Measurements from ENCODE around the gene DEFB113. TPM values are rescaled to one million over a fixed set of nuclear protein-coding genes. Genes with fewer than 3 reads are reported as not detected.
"Not testable (repeated sequence)": the region's sequence is repeated elsewhere in the genome, so short reads cannot be mapped to it uniquely, and the experiment has no call there.

The DEFB113 gene
- total RNA-seq, 4 donors from 2014 or later, result not detected

DNA sequence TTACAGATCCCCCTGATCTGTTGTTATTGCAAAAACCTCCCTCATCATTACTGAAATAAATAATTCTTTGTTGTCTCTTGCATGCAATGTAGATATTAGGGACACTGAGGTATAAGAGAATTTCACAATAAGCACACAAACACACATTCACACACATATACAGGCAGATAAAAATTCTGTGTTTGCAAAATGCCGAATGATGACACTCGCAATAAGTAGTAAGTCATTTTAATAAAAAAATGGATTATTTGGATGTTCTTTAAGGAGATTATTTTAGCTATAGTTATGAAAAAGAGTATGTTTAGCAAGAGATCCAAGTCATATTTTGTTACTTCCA lies 19.0 kb downstream of the DEFB113 start:
- H3K4me3 ChIP-seq, result no peak overlapping the region
- no peak for TF ChIP-seq POLR2A (IDR thresholded peaks at IDR 0.05)
- TF ChIP-seq, protein P1, sequence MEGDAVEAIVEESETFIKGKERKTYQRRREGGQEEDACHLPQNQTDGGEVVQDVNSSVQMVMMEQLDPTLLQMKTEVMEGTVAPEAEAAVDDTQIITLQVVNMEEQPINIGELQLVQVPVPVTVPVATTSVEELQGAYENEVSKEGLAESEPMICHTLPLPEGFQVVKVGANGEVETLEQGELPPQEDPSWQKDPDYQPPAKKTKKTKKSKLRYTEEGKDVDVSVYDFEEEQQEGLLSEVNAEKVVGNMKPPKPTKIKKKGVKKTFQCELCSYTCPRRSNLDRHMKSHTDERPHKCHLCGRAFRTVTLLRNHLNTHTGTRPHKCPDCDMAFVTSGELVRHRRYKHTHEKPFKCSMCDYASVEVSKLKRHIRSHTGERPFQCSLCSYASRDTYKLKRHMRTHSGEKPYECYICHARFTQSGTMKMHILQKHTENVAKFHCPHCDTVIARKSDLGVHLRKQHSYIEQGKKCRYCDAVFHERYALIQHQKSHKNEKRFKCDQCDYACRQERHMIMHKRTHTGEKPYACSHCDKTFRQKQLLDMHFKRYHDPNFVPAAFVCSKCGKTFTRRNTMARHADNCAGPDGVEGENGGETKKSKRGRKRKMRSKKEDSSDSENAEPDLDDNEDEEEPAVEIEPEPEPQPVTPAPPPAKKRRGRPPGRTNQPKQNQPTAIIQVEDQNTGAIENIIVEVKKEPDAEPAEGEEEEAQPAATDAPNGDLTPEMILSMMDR (IDR thresholded peaks at IDR 0.05), result no peak
- no peak overlapping the region for H3K27ac ChIP-seq
- no peaks in the 10 kb centered on the region for H3K9me3 ChIP-seq
- no peaks in the 10 kb centered on the region for H3K27me3 ChIP-seq
- no peaks in the 10 kb centered on the region for H3K36me3 ChIP-seq
- no peak for DNase-seq
- H3K4me1 ChIP-seq, result no peaks in the 10 kb centered on the region

DNA sequence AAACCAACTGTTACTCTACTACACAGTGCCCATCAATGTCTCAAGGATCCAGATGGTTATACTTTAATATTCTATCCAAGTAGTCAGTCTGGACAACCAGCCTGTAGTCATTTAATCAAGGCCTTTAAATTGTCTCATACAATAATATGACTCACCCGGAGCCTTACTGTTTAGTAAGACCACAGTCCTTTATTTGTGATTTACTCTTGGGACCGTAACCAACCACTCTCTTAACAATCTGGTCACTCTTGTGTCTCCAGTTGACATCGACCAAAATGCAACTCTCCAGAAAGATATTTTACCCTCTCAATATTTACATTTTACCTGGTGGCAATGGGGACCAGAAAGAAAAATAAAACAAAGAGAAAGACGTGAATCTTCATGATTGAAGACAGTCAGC lies 20.4 kb downstream of the DEFB113 start:
- no peaks in the 10 kb centered on the region for H3K4me1 ChIP-seq
- no peaks in the 10 kb centered on the region for H3K9me3 ChIP-seq
- no peak overlapping the region for H3K27ac ChIP-seq
- no peaks in the 10 kb centered on the region for H3K27me3 ChIP-seq
- H3K36me3 ChIP-seq, result no peaks in the 10 kb centered on the region
- no peak for DNase-seq
- H3K4me3 ChIP-seq, result no peak overlapping the region
- TF ChIP-seq POLR2A (IDR thresholded peaks at IDR 0.05), result no peak
- TF ChIP-seq, protein P1 (IDR thresholded peaks at IDR 0.05), result no peak

DNA sequence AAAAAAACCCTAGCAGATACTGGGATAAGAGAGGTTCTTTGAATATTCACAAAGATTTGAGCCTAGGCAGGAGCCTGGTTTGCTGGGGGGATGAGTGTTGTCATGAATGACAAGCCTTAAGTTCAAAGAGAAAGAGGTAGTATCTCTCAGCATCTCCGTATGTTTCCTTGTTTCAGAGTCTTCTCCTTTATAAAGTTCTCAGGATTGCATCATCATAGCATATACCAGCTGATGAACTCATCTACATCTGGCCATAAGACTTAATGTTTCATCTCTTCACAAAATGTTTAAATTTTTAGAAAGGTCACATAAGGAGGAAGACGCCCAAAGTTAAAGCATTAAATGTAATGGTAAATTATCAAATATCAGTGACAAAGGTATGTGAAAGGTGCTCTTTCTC lies 22.6 kb downstream of the DEFB113 start:
- no peak for DNase-seq
- H3K9me3 ChIP-seq, result no peaks in the 10 kb centered on the region
- no peak for TF ChIP-seq POLR2A (IDR thresholded peaks at IDR 0.05)
- TF ChIP-seq, protein P1 (IDR thresholded peaks at IDR 0.05), result no peak
- H3K4me3 ChIP-seq, result no peak overlapping the region
- H3K4me1 ChIP-seq, result no peaks in the 10 kb centered on the region
- no peak overlapping the region for H3K27ac ChIP-seq
- H3K36me3 ChIP-seq, result no peaks in the 10 kb centered on the region
- H3K27me3 ChIP-seq, result no peaks in the 10 kb centered on the region

DNA sequence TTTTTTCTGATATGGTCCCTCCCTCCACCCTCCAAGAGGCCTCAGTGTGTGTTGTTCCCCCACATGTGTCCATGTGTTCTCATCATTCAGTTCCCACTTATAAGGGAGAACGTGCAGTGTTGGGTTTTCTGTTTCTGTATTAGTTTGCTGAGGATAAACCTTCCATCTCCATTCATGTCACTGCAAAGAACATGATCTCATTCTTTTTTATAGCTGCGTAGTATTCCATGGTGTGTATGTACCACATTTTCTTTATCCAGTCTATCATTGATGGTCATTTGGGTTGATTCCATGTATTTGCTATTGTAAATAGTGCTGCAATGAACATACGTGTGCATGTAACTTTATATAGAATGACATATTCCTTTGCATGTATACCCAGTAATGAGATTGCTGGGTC lies 25.4 kb downstream of the DEFB113 start:
- H3K27ac ChIP-seq, H3K9me3 ChIP-seq, DNase-seq, H3K27me3 ChIP-seq, H3K4me3 ChIP-seq, H3K4me1 ChIP-seq, H3K36me3 ChIP-seq: not testable (repeated sequence)

DNA sequence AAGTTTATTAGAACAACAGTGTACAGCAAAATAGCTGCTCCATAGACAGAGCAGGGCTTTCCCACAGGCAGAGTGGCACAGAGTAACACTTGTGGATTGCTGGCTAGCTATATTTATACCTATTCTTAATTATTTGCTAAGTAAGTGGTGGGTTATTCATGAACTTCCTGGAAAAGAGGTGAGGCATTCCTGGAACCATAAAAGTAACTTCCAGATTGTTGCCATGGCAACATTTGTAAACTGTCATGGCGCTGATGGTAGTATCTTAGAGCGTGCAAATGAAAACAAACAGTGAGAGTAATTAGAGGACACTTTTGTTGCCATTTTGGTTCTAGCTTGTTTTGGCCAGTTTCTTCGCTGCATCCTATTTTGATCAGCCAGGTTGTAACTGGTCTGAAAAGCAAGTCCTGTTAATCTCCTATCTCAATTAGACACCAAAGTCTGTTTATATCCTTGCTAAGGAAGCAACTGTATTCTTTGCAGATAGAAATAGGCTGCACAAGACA lies 29.4 kb downstream of the DEFB113 start:
- DNase-seq, result no peak
- H3K4me3 ChIP-seq, result no peak overlapping the region
- no peaks in the 10 kb centered on the region for H3K4me1 ChIP-seq
- no peaks in the 10 kb centered on the region for H3K9me3 ChIP-seq
- no peaks in the 10 kb centered on the region for H3K36me3 ChIP-seq
- no peaks in the 10 kb centered on the region for H3K27me3 ChIP-seq
- TF ChIP-seq, protein P1 (IDR thresholded peaks at IDR 0.05), result no peak
- TF ChIP-seq POLR2A (IDR thresholded peaks at IDR 0.05), result no peak
- H3K27ac ChIP-seq, result no peak overlapping the region

DNA sequence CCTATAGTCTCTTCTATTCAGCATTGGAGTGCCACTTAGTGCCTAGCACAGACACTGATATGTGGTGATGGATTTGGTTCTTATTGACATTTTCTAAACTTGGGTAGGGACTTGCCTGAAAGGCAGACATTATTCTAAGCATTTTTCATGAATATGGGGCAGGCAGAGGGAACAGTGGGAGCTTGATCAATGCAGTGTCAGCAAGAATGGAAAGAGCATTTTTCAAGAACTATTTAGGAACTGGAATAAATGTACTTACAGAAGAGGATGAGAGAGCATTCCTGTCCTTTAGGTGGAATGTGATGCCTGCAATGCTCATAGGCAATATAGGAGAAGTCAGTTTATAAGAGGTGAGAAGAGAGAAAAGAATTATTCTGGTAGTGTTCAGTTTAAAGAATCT lies 31.6 kb downstream of the DEFB113 start:
- Histone ChIP-seq H3K36me3 (no peaks in the 10 kb centered on the region), H3K27me3 (no peaks in the 10 kb centered on the region), H3K9me3 (no peaks in the 10 kb centered on the region), H3K27ac (no peak overlapping the region), H3K4me3 (no peak overlapping the region), H3K4me1 (no peaks in the 10 kb centered on the region)
- DNase-seq, result no peak
- TF ChIP-seq, protein P1 (IDR thresholded peaks at IDR 0.05), result no peak
- TF ChIP-seq POLR2A (IDR thresholded peaks at IDR 0.05), result no peak
